Measurements from ENCODE around the gene PRPF40B. TPM values are rescaled to one million over a fixed set of nuclear protein-coding genes. Genes with fewer than 3 reads are reported as not detected.

The PRPF40B gene
- total RNA-seq, 1 donor from 2014 or later = 9.2 TPM

DNA sequence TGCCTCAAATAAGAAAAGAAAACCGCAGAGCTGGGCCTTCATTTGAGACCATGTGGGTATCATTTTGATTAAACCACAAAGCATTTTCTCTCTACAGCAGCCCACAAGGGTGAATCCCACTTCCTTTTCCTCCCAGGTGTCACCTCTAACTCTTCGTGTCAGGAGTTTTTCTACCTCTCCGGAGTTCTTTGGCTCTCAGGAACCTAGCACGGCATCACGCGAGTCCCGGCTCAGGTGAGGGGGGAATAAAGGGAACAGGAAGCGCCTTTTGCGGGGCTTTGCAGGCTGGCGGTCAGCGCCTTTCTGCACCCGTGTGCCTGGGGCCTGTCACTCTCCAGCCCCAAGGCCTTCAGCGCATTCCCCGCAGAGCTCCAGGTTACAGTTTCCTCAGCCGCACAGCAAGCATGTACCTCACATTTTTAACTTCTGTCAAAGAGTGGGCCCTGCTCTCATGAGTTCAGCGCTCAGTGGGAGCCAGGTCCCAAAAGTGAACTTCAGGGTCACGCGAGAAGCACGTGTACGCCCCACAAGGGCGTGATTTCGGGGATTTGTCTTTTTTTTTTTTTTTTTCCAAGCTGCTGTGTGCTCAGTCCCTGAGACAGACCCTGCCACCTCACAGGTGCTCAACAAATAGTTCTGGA, 740 bp upstream of the PRPF40B start:
- peaks cover 18% of the 10 kb centered on the region for H3K4me1 Mint-ChIP-seq (ENCODE audit: unreplicated experiment)
- TF ChIP-seq, protein P1, sequence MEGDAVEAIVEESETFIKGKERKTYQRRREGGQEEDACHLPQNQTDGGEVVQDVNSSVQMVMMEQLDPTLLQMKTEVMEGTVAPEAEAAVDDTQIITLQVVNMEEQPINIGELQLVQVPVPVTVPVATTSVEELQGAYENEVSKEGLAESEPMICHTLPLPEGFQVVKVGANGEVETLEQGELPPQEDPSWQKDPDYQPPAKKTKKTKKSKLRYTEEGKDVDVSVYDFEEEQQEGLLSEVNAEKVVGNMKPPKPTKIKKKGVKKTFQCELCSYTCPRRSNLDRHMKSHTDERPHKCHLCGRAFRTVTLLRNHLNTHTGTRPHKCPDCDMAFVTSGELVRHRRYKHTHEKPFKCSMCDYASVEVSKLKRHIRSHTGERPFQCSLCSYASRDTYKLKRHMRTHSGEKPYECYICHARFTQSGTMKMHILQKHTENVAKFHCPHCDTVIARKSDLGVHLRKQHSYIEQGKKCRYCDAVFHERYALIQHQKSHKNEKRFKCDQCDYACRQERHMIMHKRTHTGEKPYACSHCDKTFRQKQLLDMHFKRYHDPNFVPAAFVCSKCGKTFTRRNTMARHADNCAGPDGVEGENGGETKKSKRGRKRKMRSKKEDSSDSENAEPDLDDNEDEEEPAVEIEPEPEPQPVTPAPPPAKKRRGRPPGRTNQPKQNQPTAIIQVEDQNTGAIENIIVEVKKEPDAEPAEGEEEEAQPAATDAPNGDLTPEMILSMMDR (IDR thresholded peaks at IDR 0.05; ENCODE audit: unreplicated experiment) = no peak
- H3K9me3 Mint-ChIP-seq (ENCODE audit: unreplicated experiment) = no peaks in the 10 kb centered on the region
- H3K4me3 Mint-ChIP-seq (ENCODE audit: unreplicated experiment) = peak overlapping the region; percentile 89
- DNase-seq (ENCODE audit: low spot score) = no peak
- peaks cover 12% of the 10 kb centered on the region for H3K27me3 Mint-ChIP-seq (ENCODE audit: unreplicated experiment)
- H3K36me3 Mint-ChIP-seq (ENCODE audit: low read depth, unreplicated experiment) = peaks cover 3% of the 10 kb centered on the region
- peak overlapping the region; percentile 80 for H3K27ac Mint-ChIP-seq (ENCODE audit: unreplicated experiment)

DNA sequence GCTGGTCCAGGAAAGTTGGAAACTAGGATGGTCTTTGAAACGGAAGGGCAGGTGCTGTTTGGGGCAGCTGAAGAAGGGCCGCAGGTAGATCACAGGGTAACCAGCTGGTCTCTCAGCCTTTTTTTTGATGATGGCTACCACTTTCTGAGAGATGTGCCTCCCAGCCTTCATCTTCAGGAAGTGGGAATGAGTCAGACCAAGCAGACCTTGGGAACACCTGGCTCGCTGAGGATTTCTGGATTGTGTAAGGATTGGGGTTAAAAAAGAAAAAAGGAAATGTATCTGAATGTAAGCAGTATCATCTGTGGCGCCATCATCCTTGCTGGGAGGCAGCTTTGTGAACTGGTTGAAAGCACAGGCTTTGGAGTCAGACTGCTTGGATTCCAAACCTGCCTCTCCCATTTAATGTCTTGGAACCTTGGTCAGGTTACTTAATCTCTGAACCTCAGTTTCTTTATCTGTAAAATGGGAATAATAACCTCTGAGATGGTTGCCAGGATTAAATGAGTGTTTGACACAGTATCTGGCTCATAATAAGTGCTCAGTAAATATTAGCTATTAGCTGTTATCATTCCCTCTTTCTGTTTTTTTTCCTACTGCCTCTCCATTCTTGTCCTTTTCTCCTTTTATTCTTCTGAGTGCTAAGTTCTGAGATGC, 1.7 kb downstream of the PRPF40B start:
- H3K36me3 Mint-ChIP-seq (ENCODE audit: low read depth, unreplicated experiment) = peaks cover 14% of the 10 kb centered on the region
- TF ChIP-seq, protein P1 (IDR thresholded peaks at IDR 0.05; ENCODE audit: unreplicated experiment) = no peak
- no peak for DNase-seq (ENCODE audit: low spot score)
- H3K27ac Mint-ChIP-seq (ENCODE audit: unreplicated experiment) = peak overlapping the region; percentile 63
- H3K27me3 Mint-ChIP-seq (ENCODE audit: unreplicated experiment) = peaks cover 15% of the 10 kb centered on the region
- H3K4me3 Mint-ChIP-seq (ENCODE audit: unreplicated experiment) = peak overlapping the region; percentile 52
- H3K9me3 Mint-ChIP-seq (ENCODE audit: unreplicated experiment) = no peaks in the 10 kb centered on the region
- H3K4me1 Mint-ChIP-seq (ENCODE audit: unreplicated experiment) = peaks cover 23% of the 10 kb centered on the region

DNA sequence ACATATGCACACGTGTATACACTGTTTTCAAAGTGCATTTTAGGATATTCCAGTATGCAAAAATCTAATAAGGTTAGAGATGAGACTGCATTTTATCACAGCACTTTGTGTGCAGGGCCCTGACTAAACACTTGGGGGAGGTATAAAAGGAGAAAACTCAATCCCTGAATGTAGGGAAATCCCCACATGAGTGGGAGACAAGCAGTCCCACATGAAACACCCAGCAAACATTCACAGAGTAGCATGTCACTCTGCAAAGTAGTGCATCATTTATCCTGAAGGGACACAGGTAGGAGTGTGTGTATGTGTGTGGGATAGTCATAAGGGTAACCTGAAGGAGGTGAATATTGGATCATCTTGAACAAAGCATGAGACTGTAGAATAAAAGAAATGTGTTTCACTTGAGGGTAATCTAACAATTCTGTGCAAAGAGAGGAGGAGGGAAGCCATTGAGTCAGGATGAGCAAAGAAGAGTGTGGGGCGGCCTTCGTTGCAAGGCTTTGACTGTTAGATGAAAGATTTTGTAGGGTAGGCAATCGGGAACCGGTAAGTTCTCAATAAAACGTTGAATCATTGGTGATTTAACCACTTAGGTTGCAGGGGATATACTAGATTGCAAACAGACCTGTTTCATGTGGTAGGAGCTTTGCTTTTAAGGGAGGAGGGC, 2.9 kb downstream of the PRPF40B start:
- peaks cover 14% of the 10 kb centered on the region for H3K36me3 Mint-ChIP-seq (ENCODE audit: low read depth, unreplicated experiment)
- TF ChIP-seq, protein P1 (IDR thresholded peaks at IDR 0.05; ENCODE audit: unreplicated experiment) = no peak
- H3K27me3 Mint-ChIP-seq (ENCODE audit: unreplicated experiment) = peaks cover 16% of the 10 kb centered on the region
- H3K4me3 Mint-ChIP-seq (ENCODE audit: unreplicated experiment) = no peak overlapping the region
- no peak overlapping the region for H3K27ac Mint-ChIP-seq (ENCODE audit: unreplicated experiment)
- no peaks in the 10 kb centered on the region for H3K9me3 Mint-ChIP-seq (ENCODE audit: unreplicated experiment)
- peaks cover 23% of the 10 kb centered on the region for H3K4me1 Mint-ChIP-seq (ENCODE audit: unreplicated experiment)
- DNase-seq (ENCODE audit: low spot score) = no peak

DNA sequence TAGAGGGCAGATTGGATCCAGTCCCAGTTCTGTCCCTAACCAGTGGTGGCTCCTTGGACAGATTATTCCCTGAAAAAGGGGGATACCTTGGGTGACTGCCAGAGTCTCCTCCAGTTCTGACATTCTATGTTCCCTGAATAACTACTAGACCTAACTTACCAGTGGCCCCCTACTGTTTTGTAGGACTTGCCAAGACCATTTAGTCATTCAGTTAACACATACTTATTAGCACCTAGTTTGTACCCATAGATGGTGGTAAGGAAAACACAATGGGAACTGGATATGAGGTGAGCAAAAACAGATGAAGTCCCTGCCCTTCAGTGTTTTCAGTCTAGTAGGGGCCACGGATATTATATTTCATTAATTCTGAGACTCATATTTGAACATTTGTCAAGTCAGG, 3.5 kb downstream of the PRPF40B start:
- Mint-ChIP-seq H3K36me3 (ENCODE audit: low read depth, unreplicated experiment) (peaks cover 16% of the 10 kb centered on the region), H3K9me3 (ENCODE audit: unreplicated experiment) (no peaks in the 10 kb centered on the region), H3K4me3 (ENCODE audit: unreplicated experiment) (no peak overlapping the region), H3K27ac (ENCODE audit: unreplicated experiment) (no peak overlapping the region), H3K27me3 (ENCODE audit: unreplicated experiment) (peaks cover 18% of the 10 kb centered on the region), H3K4me1 (ENCODE audit: unreplicated experiment) (peaks cover 20% of the 10 kb centered on the region)
- DNase-seq (ENCODE audit: low spot score) = no peak
- TF ChIP-seq, protein P1 (IDR thresholded peaks at IDR 0.05; ENCODE audit: unreplicated experiment) = no peak

Measured in endothelial cell (in vitro differentiated cells).